Activated CD4-positive, CD25-positive, alpha-beta regulatory T cell (primary cell): ENCODE data around the gene TMEM131L.
"Not testable (repeated sequence)": the region's sequence is repeated elsewhere in the genome, so short reads cannot be mapped to it uniquely, and the experiment has no call there.

Experiments
- DNase-seq, 4 experiments: peaks; one replicate each; lab custom pipeline; 2025; lab: John Stamatoyannopoulos, UW

TMEM131L gene

DNA sequence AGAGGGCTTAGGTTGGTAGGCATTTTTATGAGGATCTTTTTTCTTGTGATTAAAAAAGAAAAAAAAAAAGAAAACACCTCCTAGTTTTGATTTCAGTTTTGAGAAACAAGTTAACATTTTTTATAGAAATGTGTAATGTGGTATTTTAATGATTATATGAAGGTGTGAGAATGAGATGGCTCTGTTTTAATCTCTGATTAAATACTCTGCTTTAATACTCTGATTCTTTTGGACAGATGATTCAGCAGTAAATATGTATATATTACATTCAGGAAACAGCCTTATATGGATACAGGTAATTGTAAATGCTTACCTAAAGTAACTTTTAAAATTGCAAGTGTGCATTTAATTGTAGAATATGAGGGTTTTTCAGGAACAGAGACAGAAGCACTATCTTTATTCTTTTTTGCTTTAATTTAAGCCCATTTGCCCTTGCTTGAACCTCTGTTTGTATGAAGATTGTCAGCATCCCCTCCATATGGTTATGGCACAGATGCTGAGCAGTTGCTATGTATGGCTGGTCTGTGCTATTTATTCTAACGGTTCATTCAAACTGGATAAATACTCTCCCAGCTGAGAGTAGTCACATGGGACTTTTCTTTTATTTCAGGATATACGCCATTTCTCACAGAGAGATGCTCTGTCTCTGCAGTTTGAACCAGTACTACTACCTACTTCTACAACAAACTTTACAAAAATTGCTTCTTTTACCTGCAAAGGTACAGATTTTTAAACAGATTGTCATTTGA, 117.0 kb downstream of the TMEM131L start:
- no peak for DNase-seq

DNA sequence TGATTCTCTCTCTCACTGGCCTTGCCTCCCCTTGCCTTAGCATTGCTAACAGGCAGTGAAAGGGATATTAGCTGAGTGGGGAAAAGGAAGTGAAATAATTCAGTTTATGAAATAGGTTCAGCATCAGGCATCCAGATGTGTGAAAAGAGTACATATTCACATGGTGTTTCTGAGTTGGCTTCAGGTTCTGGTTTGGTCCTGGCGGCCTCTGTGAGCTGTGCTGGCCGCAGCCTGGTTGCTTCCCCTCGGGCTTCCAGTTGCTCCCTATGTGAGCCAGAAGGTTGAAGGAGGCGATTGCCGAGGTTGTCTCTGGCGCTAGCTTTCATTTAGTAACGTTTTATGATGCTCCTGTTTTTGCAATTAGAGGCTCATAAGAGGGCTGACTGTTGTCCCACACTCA, 118.9 kb downstream of the TMEM131L start:
- DNase-seq, result no peak

DNA sequence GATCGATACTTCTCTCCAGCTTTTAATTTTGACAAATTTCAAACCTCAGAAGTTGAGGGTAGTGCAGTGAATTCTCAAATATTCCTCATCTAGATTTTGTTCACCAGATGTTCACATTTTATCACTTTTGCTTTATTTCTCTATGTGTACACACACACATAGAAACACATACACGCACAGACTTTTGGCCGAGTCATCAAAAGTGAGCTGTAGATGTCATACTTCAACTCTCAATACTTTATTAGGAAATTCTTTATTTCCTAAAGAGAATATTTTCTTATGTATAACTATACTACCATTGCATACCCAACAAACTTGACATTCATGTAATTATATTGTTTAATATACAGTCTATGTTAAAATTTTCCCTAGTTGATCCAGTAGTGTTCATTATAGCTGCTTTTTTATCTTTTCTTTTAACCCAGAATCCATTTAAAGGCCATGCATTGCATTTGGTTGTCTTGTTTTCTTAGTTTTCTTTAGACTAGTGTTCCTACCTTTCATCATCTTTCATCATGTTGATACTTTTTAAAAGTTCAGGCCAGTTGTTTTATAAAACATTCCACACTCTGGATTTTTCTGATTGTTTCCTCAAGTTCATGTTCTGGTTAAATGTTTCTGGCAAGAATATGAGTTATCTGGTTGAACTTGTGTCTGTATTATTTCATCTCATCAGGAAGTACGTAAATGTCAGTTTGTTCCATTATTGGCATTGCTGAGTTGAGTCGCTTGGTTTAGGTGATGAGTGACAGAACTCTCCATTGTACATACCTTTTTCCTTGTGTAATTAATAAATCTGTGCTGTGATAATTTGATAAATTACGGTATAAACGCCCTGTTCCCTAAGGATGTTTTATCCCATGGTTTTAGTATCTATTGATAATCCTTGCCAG, 123.8 kb downstream of the TMEM131L start:
- DNase-seq, result no peak

DNA sequence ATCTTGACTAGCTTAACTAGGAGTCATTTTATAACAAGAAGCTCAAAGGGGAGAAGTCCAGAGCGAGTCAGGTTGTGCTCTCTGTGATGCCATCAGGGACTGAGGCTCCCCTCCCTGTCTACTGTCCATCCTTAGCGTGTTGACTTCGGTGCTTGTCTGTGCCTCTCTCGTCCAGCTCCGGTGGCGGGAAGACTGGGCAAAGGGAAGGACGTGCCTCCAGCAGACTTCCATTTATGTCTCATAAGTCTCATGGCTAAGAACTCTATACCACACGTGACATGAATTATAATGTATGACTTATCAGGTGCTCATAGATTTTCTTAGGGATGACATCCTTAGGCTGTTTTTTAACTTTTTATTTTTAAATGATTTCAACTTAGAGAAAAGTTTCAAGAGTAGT, 125.3 kb downstream of the TMEM131L start:
- DNase-seq, result no peak

DNA sequence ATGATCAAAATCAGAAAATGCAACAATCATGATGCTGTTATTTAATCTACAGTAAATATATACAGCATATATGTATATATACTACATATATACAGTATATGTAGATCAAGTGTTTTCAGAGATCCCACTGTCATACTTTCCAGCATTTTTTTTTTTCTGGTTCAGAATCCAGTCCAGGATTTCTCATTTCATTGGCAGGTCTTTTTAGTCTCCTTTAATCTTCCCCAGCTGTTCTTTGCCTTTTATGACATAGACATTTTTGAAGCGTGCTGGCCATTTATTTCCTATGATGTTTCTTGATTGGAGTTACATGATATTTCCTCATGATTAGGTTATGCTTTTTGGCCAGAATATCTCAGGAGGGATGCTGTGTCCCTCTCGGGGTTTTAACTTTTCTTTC, 125.9 kb downstream of the TMEM131L start:
- DNase-seq, result no peak

DNA sequence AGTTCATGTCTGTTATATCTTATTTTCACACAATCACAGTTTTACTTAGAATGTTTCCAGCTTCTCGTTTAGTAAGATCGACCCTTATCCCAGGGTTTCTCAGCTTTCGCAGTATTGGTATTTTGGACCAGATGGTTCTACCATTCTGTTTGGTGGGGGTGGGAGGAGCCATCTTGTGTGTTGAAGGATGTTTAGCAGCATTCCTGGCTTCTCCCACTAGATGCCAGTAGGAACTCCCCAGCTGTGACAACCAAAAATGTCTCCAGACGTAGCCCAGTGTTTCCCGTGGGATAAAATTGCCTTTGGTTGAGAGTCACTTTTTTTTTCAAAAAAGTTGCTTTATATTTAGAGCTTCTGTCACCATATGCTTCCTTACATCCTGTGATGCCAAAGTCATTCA, 127.0 kb downstream of the TMEM131L start:
- no peak for DNase-seq

DNA sequence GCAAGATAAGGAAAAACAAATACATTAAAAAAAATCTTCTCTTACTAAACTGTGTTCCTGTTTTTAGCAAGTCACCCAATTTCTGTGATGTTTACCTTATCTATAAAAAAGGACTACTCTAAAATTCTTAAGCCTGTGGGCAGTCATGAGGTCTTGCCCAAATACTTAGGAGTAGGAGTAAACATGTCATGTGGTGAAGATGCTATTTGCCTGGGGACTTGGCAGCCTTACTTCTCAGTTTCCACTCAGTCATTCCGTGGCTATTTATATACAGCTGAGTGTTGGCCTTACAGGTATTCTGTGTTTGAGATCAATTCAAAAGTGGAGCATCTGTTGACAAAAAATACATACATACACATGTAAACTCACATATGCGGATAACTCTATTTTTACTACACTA, 128.1 kb downstream of the TMEM131L start:
- DNase-seq, result no peak

DNA sequence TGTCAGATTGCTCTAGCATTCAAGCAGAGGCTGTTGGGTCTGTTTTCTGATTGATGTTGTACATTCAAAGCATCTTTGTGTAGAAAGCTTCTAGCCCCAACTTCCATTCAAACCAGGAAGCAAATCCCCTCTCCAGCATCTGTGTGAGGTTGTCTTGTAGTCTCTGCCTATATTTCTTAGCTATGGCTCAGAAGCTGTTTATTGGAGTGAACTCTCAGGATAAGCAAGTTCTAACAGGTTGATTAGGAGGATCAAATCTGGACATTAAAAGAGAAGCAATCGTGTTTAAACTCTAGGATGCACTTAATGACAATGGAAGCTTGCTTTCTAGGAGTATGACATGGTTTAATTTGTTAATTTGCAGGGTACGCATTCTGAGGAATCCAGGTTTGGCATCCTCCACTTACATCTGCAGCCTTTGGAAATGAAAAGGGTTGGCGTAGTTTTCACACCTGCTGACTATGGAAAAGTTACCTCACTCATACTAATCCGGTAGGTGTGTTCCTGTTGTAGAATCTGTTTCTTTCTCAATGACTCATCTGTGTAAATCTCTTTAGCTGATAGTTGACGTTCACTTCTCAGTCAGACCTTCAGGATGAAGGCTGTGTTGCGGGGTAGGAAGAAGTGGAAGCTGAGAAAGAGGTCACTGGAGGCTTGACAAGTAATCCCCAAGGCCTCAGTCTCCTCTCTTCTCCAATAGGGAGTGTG, 129.9 kb downstream of the TMEM131L start:
- no peak for DNase-seq

DNA sequence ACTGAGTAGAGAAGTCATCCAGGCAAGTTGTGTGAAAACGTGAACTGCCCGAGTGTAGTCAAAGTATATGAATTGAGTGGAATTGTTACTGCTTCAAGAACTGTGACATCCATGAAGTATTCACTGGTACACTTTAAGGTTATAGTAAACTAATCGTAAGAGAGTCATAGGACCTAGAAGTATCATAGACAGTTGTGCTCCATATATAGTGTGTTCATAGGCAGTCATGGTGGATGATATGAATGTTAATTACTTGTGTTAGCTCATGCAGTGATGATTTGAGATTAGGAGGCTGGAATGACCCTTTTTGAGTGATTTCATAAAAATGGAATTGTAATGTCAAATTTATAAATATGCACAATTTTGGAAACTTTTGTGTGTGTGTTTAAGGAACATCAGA, 136.6 kb downstream of the TMEM131L start:
- no peak for DNase-seq

DNA sequence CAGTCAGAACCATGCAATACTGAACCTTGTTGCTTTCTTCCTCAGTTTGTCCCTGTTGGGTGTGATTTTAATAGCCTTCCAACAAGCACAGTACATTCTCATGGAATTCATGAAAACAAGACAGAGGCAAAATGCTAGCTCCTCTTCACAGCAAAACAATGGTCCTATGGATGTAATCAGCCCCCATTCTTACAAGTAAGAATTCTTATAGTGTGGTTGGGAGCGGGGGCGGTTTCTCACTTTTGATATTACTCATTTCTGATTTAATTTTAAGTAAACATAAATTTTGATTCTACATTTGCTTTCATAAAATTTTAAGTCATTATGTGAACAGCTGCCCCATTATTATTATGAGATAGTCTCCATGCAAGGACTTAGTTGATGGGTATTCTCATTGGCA, 137.1 kb downstream of the TMEM131L start:
- DNase-seq, result no peak

DNA sequence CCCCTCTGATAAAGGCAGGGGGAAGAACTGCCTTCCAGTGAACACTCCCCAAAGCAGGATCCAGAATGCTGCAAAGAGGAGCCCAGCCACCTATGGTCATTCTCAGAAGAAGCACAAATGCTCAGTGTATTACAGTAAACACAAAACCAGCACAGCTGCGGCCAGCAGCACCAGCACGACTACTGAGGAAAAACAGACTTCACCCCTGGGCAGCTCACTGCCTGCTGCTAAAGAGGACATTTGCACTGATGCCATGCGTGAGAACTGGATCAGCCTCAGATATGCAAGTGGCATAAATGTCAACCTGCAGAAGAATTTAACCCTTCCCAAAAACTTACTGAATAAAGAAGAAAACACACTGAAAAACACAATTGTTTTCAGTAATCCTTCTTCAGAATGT, 137.7 kb downstream of the TMEM131L start:
- DNase-seq, result no peak

DNA sequence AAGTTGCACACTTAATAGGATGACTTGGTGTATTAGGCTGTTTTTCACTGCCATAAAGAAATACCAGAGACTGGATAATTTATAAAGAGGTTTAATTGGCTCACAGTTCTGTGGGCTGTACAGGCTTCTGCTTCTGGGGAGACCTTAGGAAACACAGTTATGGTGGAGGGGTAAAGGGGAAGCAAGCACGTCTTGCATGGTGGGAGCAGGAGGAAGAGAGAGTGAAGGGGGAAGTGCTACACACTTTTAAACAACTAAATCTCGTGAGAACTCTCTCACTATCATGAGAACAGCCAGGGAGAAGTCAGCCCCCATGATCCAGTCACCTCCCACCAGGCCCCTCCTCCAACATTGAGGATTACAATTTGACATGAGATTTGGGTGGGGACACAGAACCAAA, 142.9 kb downstream of the TMEM131L start:
- DNase-seq, result not testable (repeated sequence)

DNA sequence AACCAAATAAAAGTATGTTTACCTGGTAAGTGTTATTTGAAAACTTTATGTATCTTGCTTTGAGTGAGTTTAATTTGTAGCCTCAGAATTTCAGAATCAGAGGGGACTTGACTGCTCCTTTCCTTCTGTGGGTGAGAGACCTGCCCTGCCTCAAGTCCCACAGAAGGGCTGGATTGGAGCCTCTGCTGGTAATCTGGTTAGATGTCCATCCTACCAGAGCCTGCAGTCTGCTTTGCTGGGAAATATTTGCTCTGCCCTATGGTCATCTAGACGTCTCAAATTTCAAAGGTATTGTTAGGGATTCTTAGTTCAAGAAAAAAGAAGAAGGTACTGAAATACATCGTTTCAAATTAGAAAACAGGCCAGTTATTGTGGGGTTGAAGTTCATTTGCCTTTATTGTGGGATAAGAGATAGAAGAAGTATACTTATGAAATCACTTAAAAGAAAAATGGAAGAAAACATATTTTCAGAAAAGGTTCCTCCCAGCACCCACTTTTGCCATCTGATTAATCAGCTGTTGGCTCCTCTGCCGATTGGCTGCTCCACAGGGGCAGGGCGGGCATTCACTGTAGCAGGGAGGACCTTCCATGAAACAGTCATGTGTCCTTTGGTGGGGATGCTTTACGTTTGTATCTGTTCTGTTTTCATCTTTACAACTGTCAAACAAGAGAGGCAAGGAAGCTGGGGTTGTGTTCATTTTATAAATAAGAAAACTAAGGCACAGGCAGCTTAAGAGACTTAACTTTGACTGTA, 144.6 kb downstream of the TMEM131L start:
- no peak for DNase-seq

DNA sequence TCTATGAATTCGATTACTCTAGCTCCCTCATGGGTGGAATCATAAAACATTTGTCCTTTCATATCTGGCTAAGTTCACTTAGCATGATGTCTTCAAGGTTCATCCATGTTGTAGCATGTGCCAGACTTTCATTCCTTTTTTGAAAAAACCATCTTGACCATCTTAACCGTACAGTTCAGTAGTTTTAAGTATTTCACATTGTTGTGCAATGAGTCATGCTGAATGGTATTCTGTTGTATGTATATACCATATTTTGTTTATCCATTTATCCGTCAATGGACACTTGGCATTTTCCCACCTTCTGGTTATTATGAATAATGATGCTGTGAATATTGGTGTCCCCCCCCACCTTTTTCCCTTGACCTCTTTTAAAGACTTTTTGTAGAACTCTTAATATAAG, 145.5 kb downstream of the TMEM131L start:
- DNase-seq, result no peak

DNA sequence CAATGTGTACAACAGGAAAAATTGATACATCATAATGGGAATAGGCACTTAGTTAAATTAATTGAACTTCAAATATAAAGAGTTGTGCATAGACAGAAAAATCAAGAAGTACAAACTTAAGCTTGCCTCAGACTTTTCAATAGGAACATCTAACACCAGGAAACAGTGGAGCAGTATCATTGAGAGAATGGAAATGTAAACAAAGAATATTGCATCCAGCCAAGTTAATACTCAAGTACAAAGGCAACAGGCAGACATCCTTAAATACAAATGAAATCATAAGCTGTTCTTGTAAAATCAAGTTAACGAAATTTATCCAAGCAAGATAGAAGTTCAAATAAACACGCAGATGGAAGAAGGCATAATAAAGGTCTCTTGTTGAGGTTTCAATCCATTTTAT, 146.7 kb downstream of the TMEM131L start:
- no peak for DNase-seq

DNA sequence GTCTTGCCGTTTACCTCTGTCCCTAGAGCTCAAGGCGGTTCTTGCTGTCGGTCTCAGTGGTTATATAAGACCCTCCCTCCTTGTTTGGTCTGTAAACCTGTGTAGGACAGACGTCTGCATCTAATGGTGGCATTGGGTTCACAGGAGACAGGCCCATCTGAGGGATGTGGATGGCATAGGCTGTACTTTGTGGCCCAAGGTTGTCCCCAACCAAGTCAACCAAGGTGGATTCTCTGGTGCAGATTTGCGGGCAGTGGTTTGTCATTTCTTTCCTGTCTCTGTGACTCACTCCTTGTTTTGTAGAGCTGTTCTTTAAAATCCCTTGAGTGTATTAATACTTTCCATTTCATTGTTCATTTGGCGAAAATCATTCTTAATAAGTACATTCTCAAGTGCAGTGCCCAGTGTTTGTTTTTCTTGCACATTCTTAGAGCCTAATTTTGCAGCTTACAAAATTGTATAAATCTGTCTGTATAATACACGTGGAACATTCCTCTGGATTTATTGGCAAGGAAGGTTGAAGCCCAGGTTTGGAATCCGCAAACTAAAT, 149.9 kb downstream of the TMEM131L start:
- peak in 2 of 4 experiments; percentile 2 to 14 for DNase-seq

DNA sequence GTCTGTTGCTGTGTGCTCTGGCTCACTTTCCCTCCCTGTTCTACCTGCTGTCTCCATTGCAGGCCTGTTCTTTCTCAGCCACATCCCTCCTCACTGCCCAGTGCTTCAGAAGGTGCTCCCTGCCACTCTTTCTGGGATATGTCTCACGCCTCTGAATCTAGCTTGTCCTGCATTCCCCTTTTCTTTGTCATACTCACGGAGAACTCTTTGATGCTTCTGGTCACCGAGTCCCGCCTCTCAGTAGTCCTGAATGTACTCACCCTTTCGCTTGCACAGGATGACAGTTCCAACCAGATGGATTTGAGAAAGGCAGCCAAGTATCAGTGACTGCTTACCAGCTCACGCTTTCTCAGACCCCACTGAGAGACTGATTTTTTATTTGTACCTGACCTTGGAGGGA, 152.7 kb downstream of the TMEM131L start:
- DNase-seq, result no peak

DNA sequence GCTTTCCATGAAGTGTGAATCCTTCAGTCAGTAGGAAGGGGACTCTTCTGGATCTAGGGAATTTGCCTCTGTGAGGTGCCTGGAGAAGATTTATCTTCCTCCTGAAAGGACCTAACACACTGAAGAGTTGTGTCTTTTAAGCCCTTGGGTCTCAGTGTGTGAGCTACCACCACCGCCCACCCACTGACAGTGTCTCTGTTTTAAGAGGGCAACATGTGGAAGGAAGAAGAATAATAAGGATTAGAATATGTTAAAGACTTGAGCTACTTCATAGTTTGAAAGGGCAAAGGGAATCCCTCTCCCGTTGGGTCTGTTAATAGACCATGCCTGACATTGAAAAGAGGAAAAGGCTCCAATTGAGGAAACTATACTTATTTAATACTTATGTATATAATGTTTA, 153.7 kb downstream of the TMEM131L start:
- no peak for DNase-seq

DNA sequence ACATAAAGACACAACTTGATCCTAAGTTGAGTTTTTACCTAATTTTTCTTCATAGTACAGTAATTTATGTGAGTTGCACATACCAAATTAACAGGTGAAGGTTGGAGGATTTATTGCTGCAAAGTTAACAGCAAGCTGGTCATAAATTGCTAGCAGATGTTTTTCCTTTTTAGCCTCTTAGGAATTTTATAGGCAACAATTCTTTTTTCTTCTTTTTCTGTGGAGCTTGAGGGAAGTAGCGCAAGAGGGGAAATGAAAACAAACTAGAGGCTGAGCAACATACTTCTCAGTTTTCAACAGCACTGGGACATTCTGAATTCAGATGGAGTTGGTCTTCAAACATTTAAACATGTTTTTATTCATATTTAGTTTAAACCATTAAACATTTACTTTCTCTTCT, 154.2 kb downstream of the TMEM131L start:
- no peak for DNase-seq

DNA sequence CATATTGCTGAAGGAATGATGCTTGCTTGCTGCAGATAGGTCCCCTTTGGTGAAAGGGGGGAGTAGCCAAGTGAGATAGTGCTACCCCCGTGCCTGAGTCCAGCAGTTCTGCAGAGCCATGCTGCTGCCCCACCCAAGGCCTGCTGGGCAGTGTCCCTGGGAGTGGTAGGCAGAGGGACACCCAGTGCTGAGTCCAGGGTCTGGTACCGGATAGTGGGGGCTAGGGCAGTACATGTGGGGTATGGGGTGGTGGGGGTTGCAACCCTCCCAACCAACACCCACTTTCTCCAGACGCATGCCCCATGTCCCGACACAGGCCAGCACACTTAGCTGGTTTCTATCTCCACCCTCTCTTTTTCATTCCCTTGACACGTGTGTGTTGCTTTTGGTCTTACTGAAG, 155.9 kb downstream of the TMEM131L start:
- no peak for DNase-seq

DNA sequence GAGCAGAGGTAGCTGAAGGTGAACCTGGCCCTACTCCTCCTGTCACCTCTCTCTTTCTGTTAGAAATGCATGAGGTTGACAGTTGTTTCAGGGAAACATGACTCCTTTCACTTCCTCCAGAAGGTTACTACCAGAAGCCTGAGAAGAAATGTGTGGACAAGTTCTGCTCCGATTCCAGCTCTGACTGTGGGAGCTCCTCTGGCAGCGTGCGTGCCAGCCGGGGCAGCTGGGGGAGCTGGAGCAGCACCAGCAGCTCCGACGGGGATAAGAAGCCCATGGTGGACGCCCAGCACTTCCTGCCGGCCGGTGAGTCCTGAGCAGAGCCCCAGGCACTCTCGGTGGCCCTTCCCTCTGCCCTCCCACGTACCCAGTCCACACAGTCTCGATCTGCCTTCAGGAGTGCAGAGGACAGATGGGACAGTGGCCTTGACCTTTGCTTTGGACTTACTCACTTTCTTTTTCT, 156.6 kb downstream of the TMEM131L start:
- no peak for DNase-seq

DNA sequence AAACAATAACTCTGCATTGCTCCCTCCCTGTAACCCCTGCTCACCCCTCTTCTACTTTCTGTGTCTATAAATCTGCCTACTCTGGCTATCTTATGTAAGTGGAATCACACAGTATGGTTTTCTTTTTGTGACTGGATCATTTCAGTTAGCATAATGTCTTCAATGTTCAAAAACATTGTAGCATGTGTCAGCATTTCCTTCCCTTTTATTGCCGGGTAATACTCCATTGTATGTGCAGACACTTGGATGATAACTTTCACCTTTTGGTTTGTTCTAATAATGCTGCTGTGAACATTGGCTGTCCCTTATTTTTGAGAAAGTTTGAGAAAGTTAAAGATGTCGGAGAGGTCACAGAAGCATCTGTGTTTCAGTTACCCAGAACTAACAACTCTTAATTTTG, 157.3 kb downstream of the TMEM131L start:
- no peak for DNase-seq
